ENCODE measurements around the gene ACVR2B. TPM values are rescaled to one million over a fixed set of nuclear protein-coding genes. Genes with fewer than 3 reads are reported as not detected.

The ACVR2B gene
- total RNA-seq, 2 experiments from 2014 or later: 7.2 to 7.8 TPM

- CTCF ChIA-PET (ENCODE audit: unreplicated experiment): no interaction called here
- BruUV-seq (replicated peaks): no TSS peak
- intact Hi-C loops (cut with micrococcal nuclease; ENCODE audit: unreplicated experiment): no loop called here
- TF ChIP-seq, protein P1, sequence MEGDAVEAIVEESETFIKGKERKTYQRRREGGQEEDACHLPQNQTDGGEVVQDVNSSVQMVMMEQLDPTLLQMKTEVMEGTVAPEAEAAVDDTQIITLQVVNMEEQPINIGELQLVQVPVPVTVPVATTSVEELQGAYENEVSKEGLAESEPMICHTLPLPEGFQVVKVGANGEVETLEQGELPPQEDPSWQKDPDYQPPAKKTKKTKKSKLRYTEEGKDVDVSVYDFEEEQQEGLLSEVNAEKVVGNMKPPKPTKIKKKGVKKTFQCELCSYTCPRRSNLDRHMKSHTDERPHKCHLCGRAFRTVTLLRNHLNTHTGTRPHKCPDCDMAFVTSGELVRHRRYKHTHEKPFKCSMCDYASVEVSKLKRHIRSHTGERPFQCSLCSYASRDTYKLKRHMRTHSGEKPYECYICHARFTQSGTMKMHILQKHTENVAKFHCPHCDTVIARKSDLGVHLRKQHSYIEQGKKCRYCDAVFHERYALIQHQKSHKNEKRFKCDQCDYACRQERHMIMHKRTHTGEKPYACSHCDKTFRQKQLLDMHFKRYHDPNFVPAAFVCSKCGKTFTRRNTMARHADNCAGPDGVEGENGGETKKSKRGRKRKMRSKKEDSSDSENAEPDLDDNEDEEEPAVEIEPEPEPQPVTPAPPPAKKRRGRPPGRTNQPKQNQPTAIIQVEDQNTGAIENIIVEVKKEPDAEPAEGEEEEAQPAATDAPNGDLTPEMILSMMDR (conservative IDR thresholded peaks at IDR 0.05; ENCODE audit: low read length): no peak
- TF ChIP-seq EZH2phosphoT487 (IDR thresholded peaks at IDR 0.05; ENCODE audit: borderline replicate concordance, low read depth, low read length): no peak
- H3K36me3 ChIP-seq (ENCODE audit: insufficient read depth, low read length): no peaks in the 10 kb centered on the region
- no peaks in the 10 kb centered on the region for H3K4me1 ChIP-seq (ENCODE audit: insufficient read depth, low read length, poor library complexity, severe bottlenecking)
- H4K20me1 ChIP-seq (ENCODE audit: insufficient read depth, low read length): 0 out of 2 replicates have a peak, but pooled peaks cover 3% of the 10 kb centered on the region
- H3K27ac ChIP-seq (ENCODE audit: low read depth, low read length, poor library complexity, severe bottlenecking): no peak overlapping the region
- no peaks in the 10 kb centered on the region for H3K9me2 ChIP-seq (ENCODE audit: insufficient read depth, low read length)
- no peak overlapping the region for H2AFZ ChIP-seq (ENCODE audit: low read length)
- no peak overlapping the region for H3K4me3 ChIP-seq (ENCODE audit: low read depth, low read length, poor library complexity, severe bottlenecking)
- no peak for DNase-seq (ENCODE audit: low spot score)
- no peak overlapping the region for H3K4me2 ChIP-seq (ENCODE audit: low read length)
- no peaks in the 10 kb centered on the region for H3K79me2 ChIP-seq (ENCODE audit: insufficient read depth, low read depth, low read length)
- POLR2A ChIA-PET: interaction anchor here (0.7 to 0.9 kb wide), 2 partner anchors 11 to 1639 kb away, joined by 3 read pairs; no protein-coding TSS in a partner anchor
- H3K9me3 ChIP-seq (ENCODE audit: low read length): peaks cover 24% of the 10 kb centered on the region; the same call in 1 of the 2 replicates
Measured at GRCh38 chr3:38469852-38470251, 16.2 kb downstream of the ACVR2B start.

- H3K9me3 ChIP-seq (ENCODE audit: low read length): peaks cover 24% of the 10 kb centered on the region; the same call in 1 of the 2 replicates
- intact Hi-C loops (cut with micrococcal nuclease; ENCODE audit: unreplicated experiment): no loop called here
- POLR2A ChIA-PET: no interaction called here
- H3K4me3 ChIP-seq (ENCODE audit: low read depth, low read length, poor library complexity, severe bottlenecking): no peak overlapping the region
- H3K4me2 ChIP-seq (ENCODE audit: low read length): no peak overlapping the region
- TF ChIP-seq EZH2phosphoT487 (IDR thresholded peaks at IDR 0.05; ENCODE audit: borderline replicate concordance, low read depth, low read length): no peak
- TF ChIP-seq, protein P1 (conservative IDR thresholded peaks at IDR 0.05; ENCODE audit: low read length): no peak
- no peaks in the 10 kb centered on the region for H3K79me2 ChIP-seq (ENCODE audit: insufficient read depth, low read depth, low read length)
- no TSS peak for BruUV-seq (replicated peaks)
- CTCF ChIA-PET (ENCODE audit: unreplicated experiment): no interaction called here
- H3K36me3 ChIP-seq (ENCODE audit: insufficient read depth, low read length): no peaks in the 10 kb centered on the region
- H3K27ac ChIP-seq (ENCODE audit: low read depth, low read length, poor library complexity, severe bottlenecking): no peak overlapping the region
- H2AFZ ChIP-seq (ENCODE audit: low read length): no peak overlapping the region
- no peaks in the 10 kb centered on the region for H3K4me1 ChIP-seq (ENCODE audit: insufficient read depth, low read length, poor library complexity, severe bottlenecking)
- no peaks in the 10 kb centered on the region for H3K9me2 ChIP-seq (ENCODE audit: insufficient read depth, low read length)
- DNase-seq (ENCODE audit: low spot score): no peak
- peaks cover 3% of the 10 kb centered on the region; the same call in 1 of the 2 replicates for H4K20me1 ChIP-seq (ENCODE audit: insufficient read depth, low read length)
Measured at GRCh38 chr3:38471260-38471857, 17.7 kb downstream of the ACVR2B start.

GRCh38 chr3:38472342-38472741 lies 18.7 kb downstream of the ACVR2B start:
- TF ChIP-seq, protein P1 (conservative IDR thresholded peaks at IDR 0.05; ENCODE audit: low read length): no peak
- TF ChIP-seq EZH2phosphoT487 (IDR thresholded peaks at IDR 0.05; ENCODE audit: borderline replicate concordance, low read depth, low read length): no peak
- CTCF ChIA-PET (ENCODE audit: unreplicated experiment): no interaction called here
- Histone ChIP-seq H3K79me2 (ENCODE audit: insufficient read depth, low read depth, low read length) (no peaks in the 10 kb centered on the region), H3K27ac (ENCODE audit: low read depth, low read length, poor library complexity, severe bottlenecking) (no peak overlapping the region), H4K20me1 (ENCODE audit: insufficient read depth, low read length) (peaks cover 3% of the 10 kb centered on the region; the same call in 1 of the 2 replicates), H3K36me3 (ENCODE audit: insufficient read depth, low read length) (no peaks in the 10 kb centered on the region), H3K9me3 (ENCODE audit: low read length) (peaks cover 24% of the 10 kb centered on the region; the same call in 1 of the 2 replicates), H3K4me3 (ENCODE audit: low read depth, low read length, poor library complexity, severe bottlenecking) (no peak overlapping the region), H3K4me2 (ENCODE audit: low read length) (no peak overlapping the region), H3K4me1 (ENCODE audit: insufficient read depth, low read length, poor library complexity, severe bottlenecking) (no peaks in the 10 kb centered on the region), H3K9me2 (ENCODE audit: insufficient read depth, low read length) (no peaks in the 10 kb centered on the region), H2AFZ (ENCODE audit: low read length) (no peak overlapping the region)
- DNase-seq (ENCODE audit: low spot score): no peak
- no TSS peak for BruUV-seq (replicated peaks)
- POLR2A ChIA-PET: no interaction called here
- intact Hi-C loops (cut with micrococcal nuclease; ENCODE audit: unreplicated experiment): no loop called here
